GM19463 (cell line): ENCODE data around the gene NFKBIZ.

Experiments used
- ATAC-seq: cut with Tn5 transposase; IDR thresholded peaks from one replicate; pipeline ENCODE4 v1.9.1; 2021; ENCODE audit warnings: mild to moderate bottlenecking, moderate library complexity; ENCODE audit not compliant: unreplicated experiment

Gene NFKBIZ

GRCh38 chr3:101848754-101849713, at the start of gene NFKBIZ:
TSS of gene NFKBIZ (plus strand) at chr3:101849514. CDS start at chr3:101849629, 115 bp downstream.
- ATAC-seq = peak; percentile 71

- ATAC-seq = no peak
Observed at GRCh38 chr3:101801174-101801573, 48.1 kb upstream of the NFKBIZ start.

GRCh38 chr3:101802179-101802578, 47.1 kb upstream of the NFKBIZ start:
- no peak for ATAC-seq

- peak; percentile 96 for ATAC-seq
Observed at GRCh38 chr3:101803173-101803782, 46.0 kb upstream of the NFKBIZ start.

GRCh38 chr3:101803939-101804338, 45.4 kb upstream of the NFKBIZ start:
- no peak for ATAC-seq

GRCh38 chr3:101806491-101806890, 42.8 kb upstream of the NFKBIZ start:
- no peak for ATAC-seq

GRCh38 chr3:101807888-101808287, 41.4 kb upstream of the NFKBIZ start:
- peak; percentile 67 for ATAC-seq

GRCh38 chr3:101809178-101810021, 39.9 kb upstream of the NFKBIZ start:
- ATAC-seq = no peak

GRCh38 chr3:101810022-101810418, 39.3 kb upstream of the NFKBIZ start:
- no peak for ATAC-seq

- no peak for ATAC-seq
Observed at GRCh38 chr3:101811875-101812274, 37.4 kb upstream of the NFKBIZ start.

- ATAC-seq = no peak
Observed at GRCh38 chr3:101812895-101813294, 36.4 kb upstream of the NFKBIZ start.

GRCh38 chr3:101813817-101814440, 35.4 kb upstream of the NFKBIZ start:
- no peak for ATAC-seq

- ATAC-seq = no peak
Observed at GRCh38 chr3:101814835-101815234, 34.5 kb upstream of the NFKBIZ start.

GRCh38 chr3:101816215-101817149, 32.8 kb upstream of the NFKBIZ start:
- no peak for ATAC-seq

- ATAC-seq = no peak
Observed at GRCh38 chr3:101817992-101818391, 31.3 kb upstream of the NFKBIZ start.

- peak; percentile 73 for ATAC-seq
Observed at GRCh38 chr3:101819649-101820206, 29.6 kb upstream of the NFKBIZ start.

GRCh38 chr3:101821503-101821902, 27.8 kb upstream of the NFKBIZ start:
- no peak for ATAC-seq

GRCh38 chr3:101823525-101823924, 25.8 kb upstream of the NFKBIZ start:
- ATAC-seq = no peak

- no peak for ATAC-seq
Observed at GRCh38 chr3:101824702-101825101, 24.6 kb upstream of the NFKBIZ start.
